Mononuclear cell (primary cell): Measurements from ENCODE around the gene INHA. TPM values are rescaled to one million over a fixed set of nuclear protein-coding genes. Genes with fewer than 3 reads are reported as not detected.

Experiments used
- H3K27me3 ChIP-seq: 2 replicates; pipeline ENCODE4 v1.6.0; 2011; ENCODE audit warnings: low read length, control low read depth; ENCODE audit not compliant: insufficient read depth
- H3K4me1 ChIP-seq: 2 replicates; pipeline ENCODE4 v1.5.1; 2011; ENCODE audit warnings: mild to moderate bottlenecking, low read length, control low read depth; ENCODE audit not compliant: insufficient read depth
- H3K4me3 ChIP-seq: 2 replicates; pipeline ENCODE4 v1.5.1; 2011; ENCODE audit warnings: mild to moderate bottlenecking, low read length, moderate library complexity
- H3K9me3 ChIP-seq: 2 replicates; pipeline ENCODE4 v1.5.1; 2011; ENCODE audit warnings: low read depth, mild to moderate bottlenecking, control low read depth, low read length
- total RNA-seq: library from RNA; depleted of rRNA; stranded (reverse); fragments of >200 nt; gene quantifications from one replicate; pipeline ENCODE4 v1.2.3, GENCODE V29; 2012

The INHA gene
- total RNA-seq, 1 donor: not detected

DNA sequence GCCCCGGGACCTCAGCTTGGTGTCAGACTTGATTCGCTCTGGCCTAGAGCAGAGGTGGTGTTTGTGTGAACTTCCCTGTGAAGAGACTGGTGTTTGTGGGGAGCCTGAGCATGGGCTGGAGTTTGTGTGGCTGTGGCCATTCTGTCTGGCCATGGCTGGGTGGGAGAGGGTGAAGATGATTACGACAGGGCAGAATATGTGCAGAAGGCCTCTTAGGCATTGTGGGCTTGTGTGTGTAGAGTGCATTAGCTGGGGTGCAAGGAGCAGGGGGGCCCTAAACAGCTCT lies 11.3 kb upstream of the INHA start:
- H3K27me3 ChIP-seq: no peaks in the 10 kb centered on the region
- H3K9me3 ChIP-seq: no peaks in the 10 kb centered on the region
- H3K4me1 ChIP-seq: no peaks in the 10 kb centered on the region
- H3K4me3 ChIP-seq: no peak overlapping the region

GRCh38 chr2:219561179-219562048 lies 10.7 kb upstream of the INHA start:
- H3K4me1 ChIP-seq: no peaks in the 10 kb centered on the region
- H3K27me3 ChIP-seq: no peaks in the 10 kb centered on the region
- no peak overlapping the region for H3K4me3 ChIP-seq
- H3K9me3 ChIP-seq: no peaks in the 10 kb centered on the region

DNA sequence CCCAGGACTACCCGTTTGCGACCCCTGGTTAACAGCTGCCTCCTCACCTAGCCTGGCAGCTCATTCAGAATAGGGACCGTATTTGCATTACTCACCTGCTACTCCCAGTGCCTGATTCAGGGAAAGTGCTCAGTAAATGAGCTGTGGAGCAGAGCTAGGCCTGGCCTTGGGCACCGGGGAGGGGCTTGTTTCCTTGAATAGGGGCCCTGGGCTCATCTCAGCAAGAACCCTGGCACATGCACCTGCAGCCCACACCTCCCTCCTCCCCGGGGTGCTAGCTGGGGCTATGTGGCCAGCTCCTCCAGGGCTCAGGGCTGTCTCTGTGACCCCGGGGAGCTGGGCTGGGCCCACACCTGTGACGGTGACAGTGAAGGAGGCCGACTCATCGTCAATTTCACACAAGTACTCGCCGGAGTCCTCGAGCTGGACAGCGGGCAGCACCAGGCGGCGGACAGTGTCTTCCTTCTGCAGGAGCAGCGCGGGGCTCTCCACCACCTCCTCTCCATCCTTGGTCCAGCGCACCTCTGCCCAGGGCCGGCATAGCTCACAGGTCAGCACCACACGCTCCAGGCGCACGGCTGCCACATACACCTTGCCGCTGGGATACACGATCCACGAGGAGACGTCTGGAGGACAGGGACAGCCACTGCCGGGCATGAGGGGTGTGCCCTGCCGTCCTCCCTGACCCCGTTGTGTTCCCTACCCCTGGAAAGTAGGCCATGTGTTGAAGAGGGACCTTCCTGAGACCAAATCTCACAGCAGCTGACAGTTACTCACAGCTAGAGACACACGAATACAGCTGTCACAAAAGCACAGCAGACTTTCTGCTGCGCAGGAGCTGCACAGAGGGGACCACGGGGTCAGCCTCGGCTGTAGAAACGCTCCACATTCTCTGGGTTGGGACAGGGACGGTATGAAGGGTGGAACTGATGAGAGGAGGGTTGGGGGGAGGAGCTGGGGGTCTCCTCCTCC lies 9.8 kb upstream of the INHA start:
- no peaks in the 10 kb centered on the region for H3K9me3 ChIP-seq
- no peak overlapping the region for H3K4me3 ChIP-seq
- no peaks in the 10 kb centered on the region for H3K4me1 ChIP-seq
- no peaks in the 10 kb centered on the region for H3K27me3 ChIP-seq

GRCh38 chr2:219563271-219563928 lies 8.7 kb upstream of the INHA start:
- Histone ChIP-seq H3K9me3 (no peaks in the 10 kb centered on the region), H3K27me3 (no peaks in the 10 kb centered on the region), H3K4me1 (no peaks in the 10 kb centered on the region), H3K4me3 (no peak overlapping the region)

DNA sequence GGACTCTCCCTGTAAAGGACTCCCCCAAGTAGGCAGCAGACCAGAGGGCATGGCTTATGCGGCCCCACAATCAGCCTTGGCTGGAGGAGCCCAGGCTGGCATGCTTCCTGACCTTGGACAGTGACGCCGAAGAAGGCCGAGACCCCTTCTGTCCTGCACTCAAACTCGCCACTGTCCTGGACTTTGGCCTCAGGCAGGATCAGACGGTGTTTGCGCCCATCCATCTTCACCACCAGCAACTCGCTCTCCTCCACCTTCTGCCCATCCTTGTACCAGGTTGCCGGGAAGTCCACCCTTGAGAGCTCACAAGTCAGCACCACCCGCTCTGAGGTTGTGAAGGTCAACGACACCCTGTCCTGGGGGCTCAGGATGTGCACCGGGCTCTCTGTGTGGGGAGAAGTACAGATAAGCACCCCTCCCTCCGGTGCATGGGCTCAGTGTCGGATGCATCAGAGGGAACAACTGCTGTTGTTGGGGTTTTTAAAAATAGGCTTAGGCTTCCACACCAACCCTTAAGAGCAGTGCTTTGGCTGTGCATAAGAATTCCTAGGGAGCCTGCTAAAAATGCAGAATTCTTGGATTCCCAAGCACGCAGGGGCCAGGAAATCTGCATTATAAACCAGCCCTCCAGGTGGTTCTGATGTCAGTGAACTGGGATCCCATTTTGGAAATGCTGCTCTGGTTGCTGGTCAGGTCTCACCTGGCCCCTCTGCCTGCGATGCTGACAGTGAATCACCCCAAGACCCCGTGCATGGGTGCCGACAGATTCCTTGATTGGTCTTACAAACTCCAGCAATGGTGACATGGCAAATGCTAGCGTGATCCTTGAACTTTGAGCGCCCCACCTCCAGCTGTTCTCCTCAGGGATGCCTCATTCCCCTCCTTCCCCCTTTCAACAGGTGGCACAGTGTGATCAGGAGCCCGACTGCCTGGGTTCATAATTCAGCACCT lies 6.7 kb upstream of the INHA start:
- Histone ChIP-seq H3K27me3 (peaks cover 15% of the 10 kb centered on the region), H3K4me3 (no peak overlapping the region), H3K9me3 (no peaks in the 10 kb centered on the region), H3K4me1 (no peaks in the 10 kb centered on the region)

DNA sequence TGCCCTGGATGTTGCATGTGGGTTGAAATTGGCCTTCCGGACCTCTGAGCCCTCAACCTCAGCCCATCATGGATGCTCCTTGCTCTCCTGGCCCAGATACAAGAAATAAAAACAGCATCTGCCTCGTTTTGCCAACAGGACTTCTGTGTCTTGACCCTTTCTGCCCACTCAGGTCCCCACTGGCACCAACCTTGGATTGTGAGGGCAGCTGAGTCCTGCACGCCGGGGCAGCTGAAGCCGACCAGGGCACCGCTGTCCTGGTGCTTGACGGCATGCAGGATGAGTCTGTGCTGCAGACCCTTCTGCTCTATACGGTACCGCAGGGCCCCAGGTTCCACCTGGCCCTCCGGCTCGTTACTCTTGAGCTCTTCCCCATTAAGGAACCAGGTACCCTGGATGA lies 5.5 kb upstream of the INHA start:
- H3K4me1 ChIP-seq: no peaks in the 10 kb centered on the region
- no peak overlapping the region for H3K4me3 ChIP-seq
- no peaks in the 10 kb centered on the region for H3K9me3 ChIP-seq
- peaks cover 17% of the 10 kb centered on the region for H3K27me3 ChIP-seq

GRCh38 chr2:219567131-219567530 lies 5.0 kb upstream of the INHA start:
- H3K4me3 ChIP-seq: no peak overlapping the region
- no peaks in the 10 kb centered on the region for H3K9me3 ChIP-seq
- peaks cover 22% of the 10 kb centered on the region for H3K27me3 ChIP-seq
- H3K4me1 ChIP-seq: no peaks in the 10 kb centered on the region

DNA sequence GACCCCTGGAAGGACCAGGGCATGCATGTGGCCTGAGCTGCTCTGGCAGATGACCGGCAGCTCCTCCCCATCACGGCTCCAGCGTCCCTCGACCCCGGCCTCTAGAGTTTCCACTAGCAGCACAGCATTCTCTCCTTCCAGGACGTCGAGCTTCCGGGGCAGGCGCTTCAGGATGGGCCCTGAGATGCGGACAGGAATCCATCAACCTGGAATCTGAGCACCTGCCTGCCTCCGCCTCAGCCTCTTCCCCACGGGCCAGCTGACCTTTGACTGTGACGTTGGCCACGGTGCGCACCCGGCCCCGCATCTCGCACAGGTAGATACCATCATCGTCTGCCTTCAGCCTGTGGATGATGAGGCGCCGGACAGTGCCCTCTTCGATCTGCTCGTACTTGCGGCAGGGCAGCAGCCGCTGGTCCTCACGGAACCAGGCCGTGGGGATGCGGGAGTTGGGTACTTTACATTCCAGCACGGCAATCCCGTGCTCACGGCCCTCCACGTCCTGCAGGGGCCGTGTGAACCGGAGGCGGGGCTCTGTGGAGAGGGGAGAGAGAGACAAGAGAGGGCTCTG lies 4.2 kb upstream of the INHA start:
- Histone ChIP-seq H3K4me1 (no peaks in the 10 kb centered on the region), H3K27me3 (peaks cover 29% of the 10 kb centered on the region), H3K9me3 (no peaks in the 10 kb centered on the region), H3K4me3 (no peak overlapping the region)

- Histone ChIP-seq H3K27me3 (peaks cover 33% of the 10 kb centered on the region), H3K4me1 (no peaks in the 10 kb centered on the region), H3K4me3 (no peak overlapping the region), H3K9me3 (no peaks in the 10 kb centered on the region)
Measured at GRCh38 chr2:219569041-219569440, 3.1 kb upstream of the INHA start.

DNA sequence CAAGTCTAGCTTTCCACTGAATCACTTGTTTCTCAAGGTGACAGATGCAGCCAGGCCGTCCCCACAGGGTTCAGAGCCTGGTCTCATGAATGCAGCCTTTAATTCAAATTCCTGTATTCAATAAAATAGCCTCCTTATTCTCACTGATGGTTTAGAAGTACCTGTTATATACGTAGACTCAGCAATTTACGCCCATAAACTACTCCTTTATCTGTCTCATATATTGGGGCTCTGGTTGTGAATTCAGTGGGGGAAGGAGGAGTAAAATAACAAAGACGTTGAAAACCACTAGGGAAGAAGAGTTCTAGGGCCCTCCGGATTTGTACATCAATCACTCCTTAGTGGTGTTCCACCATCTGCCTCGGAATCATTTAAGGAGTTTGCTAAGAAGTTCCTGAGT lies 2.5 kb upstream of the INHA start:
- no peaks in the 10 kb centered on the region for H3K4me1 ChIP-seq
- no peaks in the 10 kb centered on the region for H3K9me3 ChIP-seq
- H3K27me3 ChIP-seq: peaks cover 33% of the 10 kb centered on the region
- no peak overlapping the region for H3K4me3 ChIP-seq

DNA sequence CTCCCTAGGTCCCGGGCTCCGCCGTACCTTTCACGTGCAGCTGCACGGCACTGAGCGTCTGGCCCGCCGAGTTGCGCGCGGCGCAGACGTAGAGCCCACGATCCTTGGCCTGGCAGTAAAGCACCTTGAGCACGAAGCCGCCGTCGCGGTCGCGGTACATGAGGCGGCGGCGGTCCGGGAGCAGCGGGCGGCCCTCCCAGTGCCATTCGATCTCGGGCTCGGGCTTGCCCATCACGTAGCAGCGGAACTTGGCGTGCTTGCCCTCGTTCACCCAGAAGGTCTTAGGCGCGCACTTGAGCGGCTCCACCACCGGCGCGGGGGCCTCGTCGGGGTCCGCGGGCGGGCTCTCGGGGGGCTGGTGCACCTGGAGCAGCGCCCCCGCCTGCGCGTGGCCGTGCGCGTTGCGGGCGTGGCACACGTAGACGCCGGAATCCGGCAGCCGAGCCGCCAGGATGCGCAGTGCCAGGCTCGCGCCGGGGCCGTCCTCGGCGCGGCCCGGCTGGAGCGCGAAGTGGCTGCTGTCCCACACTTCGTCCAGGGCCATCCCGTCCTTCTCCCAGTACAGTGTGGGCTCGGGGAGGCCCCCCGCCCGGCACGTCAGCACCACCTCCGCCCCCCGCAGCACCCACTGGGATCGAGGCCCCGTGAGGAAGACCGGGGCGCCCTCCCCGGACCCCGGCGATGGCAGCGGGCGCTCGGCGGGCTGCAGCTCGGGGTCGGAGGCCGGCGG lies 1.8 kb upstream of the INHA start:
- Histone ChIP-seq H3K4me3 (no peak overlapping the region), H3K4me1 (no peaks in the 10 kb centered on the region), H3K27me3 (peaks cover 33% of the 10 kb centered on the region), H3K9me3 (no peaks in the 10 kb centered on the region)

DNA sequence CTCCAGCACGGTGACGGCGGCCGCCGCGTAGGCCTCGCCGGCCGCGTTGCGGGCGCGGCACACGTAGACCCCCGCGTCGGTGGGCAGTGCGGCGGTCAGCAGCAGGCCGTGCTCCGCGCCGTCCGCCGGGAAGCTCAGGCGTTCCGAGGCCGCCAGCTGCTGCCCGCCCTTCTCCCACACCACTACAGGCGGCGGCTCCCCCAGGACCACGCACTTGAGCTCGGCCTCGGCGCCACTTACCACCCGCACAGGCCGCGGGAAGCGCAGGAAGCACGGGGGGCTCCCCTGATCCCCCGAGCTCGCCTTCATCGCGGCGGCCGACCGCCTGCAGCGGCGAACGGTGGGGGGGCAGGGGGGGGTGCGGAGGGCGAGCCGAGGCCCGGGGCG lies 1.2 kb upstream of the INHA start:
- peaks cover 33% of the 10 kb centered on the region for H3K27me3 ChIP-seq
- H3K9me3 ChIP-seq: no peaks in the 10 kb centered on the region
- no peak overlapping the region for H3K4me3 ChIP-seq
- H3K4me1 ChIP-seq: no peaks in the 10 kb centered on the region

- Histone ChIP-seq H3K27me3 (peaks cover 33% of the 10 kb centered on the region), H3K9me3 (no peaks in the 10 kb centered on the region), H3K4me3 (no peak within 1 kb of the TSS), H3K4me1 (no peaks in the 10 kb centered on the region)
Measured at GRCh38 chr2:219571311-219572236, 536 bp upstream of the INHA start, which contains the start of gene OBSL1. Gene OBSL1, minus strand, starts transcription at chr2:219571539. Its CDS starts 307 bp downstream, at chr2:219571232.
